ENCODE measurements around the gene PDE4B.

The PDE4B gene

DNA sequence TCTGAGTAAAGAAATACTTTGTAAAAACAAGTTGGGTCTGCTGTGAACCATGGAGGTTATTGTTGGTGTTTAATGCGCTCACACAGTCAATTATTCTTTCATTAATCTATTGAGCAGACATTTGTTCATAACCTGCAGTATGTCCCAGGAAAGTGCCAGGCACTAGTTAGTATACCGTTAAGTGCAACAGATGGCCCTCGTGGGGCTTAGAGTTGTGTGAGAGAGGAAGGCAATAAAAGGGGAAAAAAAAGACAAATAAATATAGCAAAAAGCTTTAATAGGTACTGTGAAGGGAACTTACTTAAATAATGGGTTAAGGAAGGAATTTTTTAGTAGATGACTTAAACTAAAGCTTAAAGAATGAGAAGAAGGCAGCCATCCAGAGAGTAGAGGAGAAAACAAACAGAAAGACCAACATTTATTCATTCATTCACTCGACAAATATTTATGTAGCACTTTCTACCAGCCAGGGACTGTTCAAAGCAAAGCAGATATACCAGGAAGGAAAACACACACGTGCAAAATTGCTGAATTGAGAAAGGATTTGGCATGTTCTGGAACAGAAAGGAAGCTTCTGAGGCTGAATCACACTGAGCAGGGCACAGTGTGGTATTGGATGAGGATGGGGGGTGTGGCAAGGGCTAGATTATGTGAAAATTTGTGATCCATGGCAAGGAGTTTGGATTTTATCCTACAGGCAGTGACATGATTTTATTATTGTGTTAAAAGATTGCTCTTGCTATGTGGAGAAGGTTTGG is 445.2 kb downstream of the PDE4B start:
- Histone ChIP-seq H2AFZ (ENCODE audit: low read depth, low read length) (no peak overlapping the region), H3K36me3 (replicated peaks; ENCODE audit: low read depth, low read length) (no peaks in the 10 kb centered on the region), H3K79me2 (ENCODE audit: low read length) (no peaks in the 10 kb centered on the region), H3K4me1 (ENCODE audit: low read length) (peaks cover 19% of the 10 kb centered on the region), H3K4me3 (ENCODE audit: low read length) (no peak overlapping the region), H3K9me3 (ENCODE audit: insufficient read depth, low read length) (no peaks in the 10 kb centered on the region), H3K4me2 (ENCODE audit: low read length) (0 out of 2 replicates have a peak overlapping the region, but pooled peaks have one; percentile 15), H3K27me3 (ENCODE audit: low read depth, low read length) (no peaks in the 10 kb centered on the region), H3K27ac (ENCODE audit: low read length) (no peak overlapping the region), H4K20me1 (ENCODE audit: insufficient read depth, low read length) (no peaks in the 10 kb centered on the region), H3K9ac (ENCODE audit: low read length) (no peak overlapping the region)
- TF ChIP-seq EZH2phosphoT487 (IDR thresholded peaks at IDR 0.05; ENCODE audit: low read depth) = no peak
- TF ChIP-seq, protein P1, sequence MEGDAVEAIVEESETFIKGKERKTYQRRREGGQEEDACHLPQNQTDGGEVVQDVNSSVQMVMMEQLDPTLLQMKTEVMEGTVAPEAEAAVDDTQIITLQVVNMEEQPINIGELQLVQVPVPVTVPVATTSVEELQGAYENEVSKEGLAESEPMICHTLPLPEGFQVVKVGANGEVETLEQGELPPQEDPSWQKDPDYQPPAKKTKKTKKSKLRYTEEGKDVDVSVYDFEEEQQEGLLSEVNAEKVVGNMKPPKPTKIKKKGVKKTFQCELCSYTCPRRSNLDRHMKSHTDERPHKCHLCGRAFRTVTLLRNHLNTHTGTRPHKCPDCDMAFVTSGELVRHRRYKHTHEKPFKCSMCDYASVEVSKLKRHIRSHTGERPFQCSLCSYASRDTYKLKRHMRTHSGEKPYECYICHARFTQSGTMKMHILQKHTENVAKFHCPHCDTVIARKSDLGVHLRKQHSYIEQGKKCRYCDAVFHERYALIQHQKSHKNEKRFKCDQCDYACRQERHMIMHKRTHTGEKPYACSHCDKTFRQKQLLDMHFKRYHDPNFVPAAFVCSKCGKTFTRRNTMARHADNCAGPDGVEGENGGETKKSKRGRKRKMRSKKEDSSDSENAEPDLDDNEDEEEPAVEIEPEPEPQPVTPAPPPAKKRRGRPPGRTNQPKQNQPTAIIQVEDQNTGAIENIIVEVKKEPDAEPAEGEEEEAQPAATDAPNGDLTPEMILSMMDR (IDR thresholded peaks at IDR 0.05; ENCODE audit: low read depth, low read length) = no peak

DNA sequence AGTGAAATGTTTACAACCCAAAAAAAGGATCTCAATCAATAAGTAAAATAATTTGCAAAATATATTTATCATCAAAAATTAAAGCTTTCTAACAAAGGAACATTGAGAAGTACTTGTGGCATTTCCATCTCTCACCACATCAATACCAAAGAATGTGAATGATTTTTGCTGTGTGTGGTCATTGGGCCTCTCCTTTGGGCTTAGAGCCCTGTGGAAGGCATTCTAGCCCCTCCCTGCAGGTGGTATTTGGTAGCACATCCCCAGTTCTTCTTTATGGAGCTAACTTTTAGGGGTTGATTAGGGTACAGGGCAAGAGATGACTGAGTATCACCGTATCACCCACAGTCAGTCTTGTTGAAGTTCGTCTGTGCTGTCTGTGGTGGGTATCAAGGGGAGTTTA is 447.1 kb downstream of the PDE4B start:
- Histone ChIP-seq H2AFZ (ENCODE audit: low read depth, low read length) (no peak overlapping the region), H3K27me3 (ENCODE audit: low read depth, low read length) (no peaks in the 10 kb centered on the region), H3K9ac (ENCODE audit: low read length) (no peak overlapping the region), H3K79me2 (ENCODE audit: low read length) (no peaks in the 10 kb centered on the region), H3K36me3 (replicated peaks; ENCODE audit: low read depth, low read length) (no peaks in the 10 kb centered on the region), H4K20me1 (ENCODE audit: insufficient read depth, low read length) (no peaks in the 10 kb centered on the region), H3K4me3 (ENCODE audit: low read length) (no peak overlapping the region), H3K4me2 (ENCODE audit: low read length) (no peak overlapping the region), H3K4me1 (ENCODE audit: low read length) (peaks cover 37% of the 10 kb centered on the region), H3K27ac (ENCODE audit: low read length) (no peak overlapping the region), H3K9me3 (ENCODE audit: insufficient read depth, low read length) (no peaks in the 10 kb centered on the region)
- TF ChIP-seq, protein P1 (IDR thresholded peaks at IDR 0.05; ENCODE audit: low read depth, low read length) = no peak
- TF ChIP-seq EZH2phosphoT487 (IDR thresholded peaks at IDR 0.05; ENCODE audit: low read depth) = no peak

DNA sequence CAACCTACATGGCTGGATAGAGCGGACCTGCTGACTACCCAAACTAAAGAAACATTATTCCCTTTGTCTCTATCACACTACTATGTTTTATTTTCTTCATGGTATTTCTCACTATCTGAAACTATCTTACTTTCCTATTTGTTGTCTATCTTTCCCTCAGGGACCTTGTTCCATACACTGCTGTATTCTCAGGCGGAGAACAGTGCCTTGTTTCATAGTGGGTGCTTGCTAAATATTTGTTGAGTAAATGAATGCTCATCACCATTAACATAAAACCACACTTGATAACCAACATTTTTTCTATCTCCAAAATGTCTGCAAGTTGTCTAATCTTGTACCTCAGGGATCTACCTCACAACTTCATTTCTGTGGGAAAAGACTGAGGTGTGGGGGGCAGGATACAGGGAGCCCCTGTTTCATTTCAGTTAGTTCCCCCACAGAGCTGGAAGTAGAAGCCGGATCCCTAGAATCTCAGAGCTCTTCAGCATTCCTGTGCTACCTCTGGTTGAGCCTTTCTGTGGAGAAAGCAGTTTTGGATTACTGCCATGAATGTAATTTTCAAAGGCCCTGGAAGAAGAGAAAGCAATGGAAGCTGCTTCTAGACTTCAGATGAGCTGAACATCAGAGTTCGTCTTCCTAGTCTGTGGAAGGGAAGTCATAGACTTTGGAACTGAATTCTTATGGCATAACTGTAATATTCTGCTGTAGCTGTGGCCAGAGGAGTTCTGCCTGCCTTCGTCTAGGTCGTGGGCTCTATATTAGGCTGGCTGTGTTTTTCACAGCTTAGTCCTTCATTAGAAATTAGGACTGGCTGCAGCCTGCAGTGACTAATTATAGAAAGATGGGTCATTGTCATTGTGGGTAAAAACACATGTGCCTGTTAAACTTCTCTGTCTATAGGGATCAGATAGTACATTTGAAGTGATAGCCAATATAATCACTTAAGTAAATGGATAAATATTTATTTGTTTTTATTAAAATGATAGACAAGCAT is 448.1 kb downstream of the PDE4B start:
- Histone ChIP-seq H3K4me3 (ENCODE audit: low read length) (no peak overlapping the region), H3K4me2 (ENCODE audit: low read length) (no peak overlapping the region), H3K4me1 (ENCODE audit: low read length) (peaks cover 46% of the 10 kb centered on the region), H3K9me3 (ENCODE audit: insufficient read depth, low read length) (no peaks in the 10 kb centered on the region), H3K27ac (ENCODE audit: low read length) (no peak overlapping the region), H3K9ac (ENCODE audit: low read length) (no peak overlapping the region), H3K36me3 (replicated peaks; ENCODE audit: low read depth, low read length) (no peaks in the 10 kb centered on the region), H3K79me2 (ENCODE audit: low read length) (no peaks in the 10 kb centered on the region), H2AFZ (ENCODE audit: low read depth, low read length) (no peak overlapping the region), H3K27me3 (ENCODE audit: low read depth, low read length) (no peaks in the 10 kb centered on the region), H4K20me1 (ENCODE audit: insufficient read depth, low read length) (no peaks in the 10 kb centered on the region)
- no peak for TF ChIP-seq EZH2phosphoT487 (IDR thresholded peaks at IDR 0.05; ENCODE audit: low read depth)
- TF ChIP-seq, protein P1 (IDR thresholded peaks at IDR 0.05; ENCODE audit: low read depth, low read length) = no peak
